HepG2 (cell line): ENCODE results near the gene WSB1. TPM values are rescaled to one million over a fixed set of nuclear protein-coding genes. Genes with fewer than 3 reads are reported as not detected.

Experiments used
- ERF ChIP-seq: IDR thresholded peaks from 2 replicates; pipeline ENCODE4 v1.6.1; 2018; ENCODE audit warnings: missing biosample characterization, missing genetic modification reagents
- FOSL2 ChIP-seq: sonication (generic); formaldehyde crosslinking; IDR thresholded peaks from 2 replicates; pipeline ENCODE4 v1.4.0; 2020; ENCODE audit warnings: missing genetic modification reagents
- FOXK1 ChIP-seq: sonication (generic); formaldehyde crosslinking; IDR thresholded peaks from 2 replicates; pipeline ENCODE4 v1.4.0; 2020; ENCODE audit warnings: low read depth, missing genetic modification reagents, borderline replicate concordance
- HNF4G ChIP-seq, 2 experiments: sonication (generic) in 1 of 2; formaldehyde crosslinking in 1 of 2; IDR thresholded peaks; 2 replicates each; pipeline versions ENCODE4 v1.4.0 to v1.6.1; 2011 to 2020; ENCODE audit warnings: borderline replicate concordance in 2 of 2, low read depth in 2 of 2, mild to moderate bottlenecking in 2 of 2, low read length in 1 of 2, missing genetic modification reagents in 1 of 2, moderate library complexity in 1 of 2
- KDM3A ChIP-seq: IDR thresholded peaks from 2 replicates; pipeline ENCODE4 v1.6.1; 2018; ENCODE audit warnings: low read depth, missing compliant biosample characterization
- MAZ ChIP-seq, 2 experiments: sonication (generic) in 1 of 2; formaldehyde crosslinking in 1 of 2; IDR thresholded peaks; 2 replicates each; pipeline versions ENCODE4 v1.5.0 to v1.6.1; 2012 to 2020; ENCODE audit warnings: low read depth in 2 of 2, mild to moderate bottlenecking in 2 of 2, borderline replicate concordance in 1 of 2, improper control_type of control experiment in 1 of 2, low read length in 1 of 2, missing genetic modification reagents in 1 of 2, moderate library complexity in 1 of 2
- MIER3 ChIP-seq: IDR thresholded peaks from 2 replicates; pipeline ENCODE4 v1.6.1; 2016; ENCODE audit warnings: missing compliant biosample characterization, borderline replicate concordance
- NONO ChIP-seq, 2 experiments: fragments of 450-650 bp in 1 of 2; sonication (generic) in 1 of 2; formaldehyde crosslinking in 1 of 2; IDR thresholded peaks in 1 of 2; conservative IDR thresholded peaks in 1 of 2; 2 replicates each; pipeline versions ENCODE4 v1.6.1 to v1.8.0; 2017 to 2022; ENCODE audit warnings: mild to moderate bottlenecking in 1 of 2, missing genetic modification reagents in 1 of 2, moderate library complexity in 1 of 2
- PCBP1 ChIP-seq: fragments of 200-400 bp; formaldehyde crosslinking; IDR thresholded peaks from 2 replicates; pipeline ENCODE4 v1.6.1; 2017; ENCODE audit warnings: mild to moderate bottlenecking, low read depth, low read length, borderline replicate concordance
- RARG ChIP-seq: sonication (generic); formaldehyde crosslinking; IDR thresholded peaks from 2 replicates; pipeline ENCODE4 v1.4.0; 2020; ENCODE audit warnings: low read depth, mild to moderate bottlenecking, missing genetic modification reagents
- RXRA ChIP-seq: sonication (generic); formaldehyde crosslinking; IDR thresholded peaks from 2 replicates; pipeline ENCODE4 v1.5.1; 2020; ENCODE audit warnings: missing genetic modification reagents
- SNAI1 ChIP-seq: sonication (generic); formaldehyde crosslinking; IDR thresholded peaks from 2 replicates; pipeline ENCODE4 v1.5.0; 2020; ENCODE audit warnings: mild to moderate bottlenecking, missing genetic modification reagents, borderline replicate concordance
- SOX13 ChIP-seq, 3 experiments: fragments of 450-650 bp in 1 of 3; sonication (generic) in 1 of 3; formaldehyde crosslinking in 1 of 3; IDR thresholded peaks in 2 of 3; conservative IDR thresholded peaks in 1 of 3; 2 replicates each; pipeline versions ENCODE4 v1.5.0 to v1.6.1; 2016 to 2020; ENCODE audit warnings: antibody characterized with exemption in 1 of 3, mild to moderate bottlenecking in 1 of 3, missing compliant biosample characterization in 1 of 3, missing genetic modification reagents in 1 of 3, moderate library complexity in 1 of 3
- SP5 ChIP-seq: IDR thresholded peaks from 2 replicates; pipeline ENCODE4 v1.6.1; 2016; ENCODE audit warnings: low read depth, borderline replicate concordance
- XRCC5 ChIP-seq: fragments of 200-400 bp; formaldehyde crosslinking; optimal IDR thresholded peaks from 2 replicates; pipeline ENCODE3; 2017; ENCODE audit warnings: mild to moderate bottlenecking, low read length
- ZFY ChIP-seq: sonication (generic); formaldehyde crosslinking; IDR thresholded peaks from 2 replicates; pipeline ENCODE4 v1.4.0; 2020; ENCODE audit warnings: missing genetic modification reagents
- ZNF101 ChIP-seq: sonication (generic); formaldehyde crosslinking; IDR thresholded peaks from 2 replicates; pipeline ENCODE4 v1.4.0; 2020; ENCODE audit warnings: mild to moderate bottlenecking, low read depth, missing genetic modification reagents, borderline replicate concordance
- ZNF629 ChIP-seq: sonication (generic); formaldehyde crosslinking; conservative IDR thresholded peaks from 2 replicates; pipeline ENCODE4 v1.5.0; 2020; ENCODE audit warnings: missing genetic modification reagents
- polyA plus RNA-seq, 8 experiments: library from polyadenylated mRNA; depleted of rRNA in 3 of 8; stranded (reverse) in 7 of 8; unstranded in 1 of 8; fragments of >200 nt; fragmentation: Illumina TruSeq in 4 of 8; extraction: Trizol in 4 of 8; gene quantifications; 2 replicates each; pipeline versions ENCODE4 v1.2.1 to v1.2.3, GENCODE V29; 2011 to 2016; ENCODE audit warnings: low read depth in 4 of 8, missing spikeins in 1 of 8, mixed read lengths in 1 of 8; ENCODE audit not compliant: insufficient read depth in 1 of 8
- total RNA-seq, 5 experiments: library from RNA; depleted of rRNA; stranded (reverse); fragments of >200 nt; fragmentation: Illumina TruSeq; extraction: Trizol; gene quantifications; 2 replicates each; pipeline ENCODE4 v1.2.3, GENCODE V29; 2016; ENCODE audit warnings: low read depth in 1 of 5
- TF ChIP-seq, protein P1 (sequence below): sonication (generic); formaldehyde crosslinking; IDR thresholded peaks from 2 replicates; pipeline ENCODE4 v1.5.0; 2020; ENCODE audit warnings: mild to moderate bottlenecking, missing genetic modification reagents, borderline replicate concordance
- TF ChIP-seq, protein P2 (sequence below): IDR thresholded peaks from 2 replicates; pipeline ENCODE4 v1.6.1; 2016; ENCODE audit warnings: missing genetic modification reagents, missing compliant biosample characterization
- TF ChIP-seq, protein P3 (sequence below): sonication (generic); formaldehyde crosslinking; IDR thresholded peaks from 2 replicates; pipeline ENCODE4 v1.4.0; 2020; ENCODE audit warnings: low read depth, mild to moderate bottlenecking, missing genetic modification reagents
- TF ChIP-seq, protein P4 (sequence below): IDR thresholded peaks from 2 replicates; pipeline ENCODE4 v1.6.1; 2016; ENCODE audit warnings: low read depth, borderline replicate concordance

WSB1 gene
- total and polyA plus RNA-seq, 2 of the 13 experiments (the other 11 are each of a cell fraction or from before 2014, with no cell fraction given), result 81.3 to 294 TPM

DNA sequence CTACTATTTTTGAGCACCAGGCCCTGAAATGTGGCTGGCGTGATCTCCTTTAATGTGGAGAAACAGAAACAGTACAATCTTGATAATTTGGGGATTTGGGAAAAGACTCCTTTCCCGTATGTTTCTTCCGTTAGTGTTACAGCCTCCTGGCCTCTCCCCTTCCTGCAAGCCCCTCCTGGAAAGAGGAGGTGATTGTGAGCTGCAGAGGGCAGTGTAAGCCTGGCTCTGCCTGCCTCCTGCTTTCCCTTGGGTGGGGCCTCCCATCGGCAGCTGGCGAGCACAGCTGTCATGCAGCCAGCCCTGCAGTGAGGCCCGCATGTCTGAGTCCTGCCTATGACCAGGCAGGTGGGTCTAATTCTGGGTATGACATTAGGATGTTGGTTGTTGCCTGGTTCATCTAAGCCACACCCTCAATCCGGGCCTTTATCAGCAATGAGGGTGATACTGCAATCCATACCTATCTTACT lies 48.7 kb upstream of the WSB1 start (continued):
- TF ChIP-seq ZNF629 (CRISPR knock-in tag) (no peak), SP5 (CRISPR knock-in tag) (peak; percentile 35; the same call in 1 of the 2 replicates), FOSL2 (CRISPR knock-in tag) (peak; percentile 91), FOXK1 (CRISPR knock-in tag) (peak; percentile 73; the same call in 1 of the 2 replicates), KDM3A (CRISPR knock-in tag) (peak; percentile 79; the same call in 1 of the 2 replicates), XRCC5 (peak; percentile 60), ERF (CRISPR knock-in tag) (peak; percentile 85; the same call in 1 of the 2 replicates), NONO (IDR thresholded peaks at IDR 0.05) (no peak), NONO (CRISPR knock-in tag; conservative IDR thresholded peaks at IDR 0.05) (0 out of 2 replicates have a peak, but pooled peaks have one; percentile 34), MIER3 (peak; percentile 62; the same call in 1 of the 2 replicates), PCBP1 (no peak), HNF4G (IDR thresholded peaks at IDR 0.05; ENCODE audit: borderline replicate concordance, low read depth, low read length) (no peak), HNF4G (CRISPR knock-in tag; IDR thresholded peaks at IDR 0.05; ENCODE audit: borderline replicate concordance, low read depth) (no peak), RXRA (CRISPR knock-in tag) (peak; percentile 69; the same call in 1 of the 2 replicates), ZNF101 (CRISPR knock-in tag) (no peak), ZFY (CRISPR knock-in tag) (peak; percentile 44; the same call in 1 of the 2 replicates), SNAI1 (CRISPR knock-in tag) (no peak), RARG (CRISPR knock-in tag) (no peak), MAZ (IDR thresholded peaks at IDR 0.05; ENCODE audit: borderline replicate concordance, low read depth, low read length) (peak; percentile 63; the same call in 1 of the 2 replicates), MAZ (CRISPR knock-in tag; IDR thresholded peaks at IDR 0.05; ENCODE audit: low read depth) (peak; percentile 54; the same call in 1 of the 2 replicates), SOX13 (IDR thresholded peaks at IDR 0.05) (no peak), SOX13 (CRISPR knock-in tag; conservative IDR thresholded peaks at IDR 0.05 in 1 of 2, IDR thresholded peaks at IDR 0.05 in 1 of 2) (no peak)
- TF ChIP-seq, protein P1, sequence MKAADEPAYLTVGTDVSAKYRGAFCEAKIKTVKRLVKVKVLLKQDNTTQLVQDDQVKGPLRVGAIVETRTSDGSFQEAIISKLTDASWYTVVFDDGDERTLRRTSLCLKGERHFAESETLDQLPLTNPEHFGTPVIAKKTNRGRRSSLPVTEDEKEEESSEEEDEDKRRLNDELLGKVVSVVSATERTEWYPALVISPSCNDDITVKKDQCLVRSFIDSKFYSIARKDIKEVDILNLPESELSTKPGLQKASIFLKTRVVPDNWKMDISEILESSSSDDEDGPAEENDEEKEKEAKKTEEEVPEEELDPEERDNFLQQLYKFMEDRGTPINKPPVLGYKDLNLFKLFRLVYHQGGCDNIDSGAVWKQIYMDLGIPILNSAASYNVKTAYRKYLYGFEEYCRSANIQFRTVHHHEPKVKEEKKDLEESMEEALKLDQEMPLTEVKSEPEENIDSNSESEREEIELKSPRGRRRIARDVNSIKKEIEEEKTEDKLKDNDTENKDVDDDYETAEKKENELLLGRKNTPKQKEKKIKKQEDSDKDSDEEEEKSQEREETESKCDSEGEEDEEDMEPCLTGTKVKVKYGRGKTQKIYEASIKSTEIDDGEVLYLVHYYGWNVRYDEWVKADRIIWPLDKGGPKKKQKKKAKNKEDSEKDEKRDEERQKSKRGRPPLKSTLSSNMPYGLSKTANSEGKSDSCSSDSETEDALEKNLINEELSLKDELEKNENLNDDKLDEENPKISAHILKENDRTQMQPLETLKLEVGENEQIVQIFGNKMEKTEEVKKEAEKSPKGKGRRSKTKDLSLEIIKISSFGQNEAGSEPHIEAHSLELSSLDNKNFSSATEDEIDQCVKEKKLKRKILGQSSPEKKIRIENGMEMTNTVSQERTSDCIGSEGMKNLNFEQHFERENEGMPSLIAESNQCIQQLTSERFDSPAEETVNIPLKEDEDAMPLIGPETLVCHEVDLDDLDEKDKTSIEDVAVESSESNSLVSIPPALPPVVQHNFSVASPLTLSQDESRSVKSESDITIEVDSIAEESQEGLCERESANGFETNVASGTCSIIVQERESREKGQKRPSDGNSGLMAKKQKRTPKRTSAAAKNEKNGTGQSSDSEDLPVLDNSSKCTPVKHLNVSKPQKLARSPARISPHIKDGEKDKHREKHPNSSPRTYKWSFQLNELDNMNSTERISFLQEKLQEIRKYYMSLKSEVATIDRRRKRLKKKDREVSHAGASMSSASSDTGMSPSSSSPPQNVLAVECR (CRISPR knock-in tag), result peak; percentile 49; the same call in 1 of the 2 replicates
- TF ChIP-seq, protein P2, sequence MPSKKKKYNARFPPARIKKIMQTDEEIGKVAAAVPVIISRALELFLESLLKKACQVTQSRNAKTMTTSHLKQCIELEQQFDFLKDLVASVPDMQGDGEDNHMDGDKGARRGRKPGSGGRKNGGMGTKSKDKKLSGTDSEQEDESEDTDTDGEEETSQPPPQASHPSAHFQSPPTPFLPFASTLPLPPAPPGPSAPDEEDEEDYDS (CRISPR knock-in tag), result peak; percentile 53; the same call in 1 of the 2 replicates
- TF ChIP-seq, protein P3, sequence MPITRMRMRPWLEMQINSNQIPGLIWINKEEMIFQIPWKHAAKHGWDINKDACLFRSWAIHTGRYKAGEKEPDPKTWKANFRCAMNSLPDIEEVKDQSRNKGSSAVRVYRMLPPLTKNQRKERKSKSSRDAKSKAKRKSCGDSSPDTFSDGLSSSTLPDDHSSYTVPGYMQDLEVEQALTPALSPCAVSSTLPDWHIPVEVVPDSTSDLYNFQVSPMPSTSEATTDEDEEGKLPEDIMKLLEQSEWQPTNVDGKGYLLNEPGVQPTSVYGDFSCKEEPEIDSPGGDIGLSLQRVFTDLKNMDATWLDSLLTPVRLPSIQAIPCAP (CRISPR knock-in tag), result no peak
- TF ChIP-seq, protein P4, sequence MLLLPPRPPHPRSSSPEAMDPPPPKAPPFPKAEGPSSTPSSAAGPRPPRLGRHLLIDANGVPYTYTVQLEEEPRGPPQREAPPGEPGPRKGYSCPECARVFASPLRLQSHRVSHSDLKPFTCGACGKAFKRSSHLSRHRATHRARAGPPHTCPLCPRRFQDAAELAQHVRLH, result peak; percentile 75; the same call in 1 of the 2 replicates
